Esophagus squamous epithelium (tissue), 5 donors: ENCODE results near the gene GNAL. TPM values are rescaled to one million over a fixed set of nuclear protein-coding genes. Genes with fewer than 3 reads are reported as not detected.

ENCODE experiments used
- DNase-seq: peaks from one replicate; lab custom pipeline; 2025; lab: John Stamatoyannopoulos, UW
- H3K27ac ChIP-seq, 4 donors: fragments of 200-600 bp; sonication (generic); one replicate each; pipeline ENCODE4 v1.5.1; 2016 to 2019; ENCODE audit warnings: mild to moderate bottlenecking in 1 of 4
- H3K27me3 ChIP-seq, 4 donors: fragments of 200-600 bp; sonication (generic); 1 replicate in 3 of 4; 2 replicates in 1 of 4; pipeline versions ENCODE4 v1.5.1 to v1.6.0; 2017 to 2021; ENCODE audit warnings: antibody characterized with exemption in 1 of 4
- H3K36me3 ChIP-seq, 3 donors: fragments of 200-600 bp; sonication (generic); one replicate each; pipeline ENCODE4 v1.5.1; 2016 to 2019
- H3K4me1 ChIP-seq, 3 donors: fragments of 200-600 bp; sonication (generic); one replicate each; pipeline ENCODE4 v1.5.1; 2017 to 2019
- H3K4me3 ChIP-seq, 4 donors: fragments of 200-600 bp; sonication (generic); 1 replicate in 3 of 4; 2 replicates in 1 of 4; pipeline ENCODE4 v1.5.1; 2016 to 2019; ENCODE audit warnings: mild to moderate bottlenecking in 2 of 4, moderate library complexity in 1 of 4
- H3K9me3 ChIP-seq, 3 donors: fragments of 200-600 bp; sonication (generic); one replicate each; pipeline ENCODE4 v1.5.1; 2016 to 2019
- CTCF ChIP-seq, 6 experiments: fragments of 450-650 bp in 4 of 6; fragments of 200-600 bp in 2 of 6; sonication (generic) in 2 of 6; IDR thresholded peaks; one replicate each; pipeline ENCODE4 v1.5.1; 2016 to 2019; ENCODE audit warnings: antibody characterized with exemption in 6 of 6, mild to moderate bottlenecking in 4 of 6, moderate library complexity in 4 of 6
- POLR2A ChIP-seq, 4 donors: fragments of 450-650 bp; IDR thresholded peaks; one replicate each; pipeline ENCODE4 v1.6.1; 2017; ENCODE audit warnings: antibody characterized with exemption in 4 of 4, mild to moderate bottlenecking in 4 of 4, moderate library complexity in 3 of 4
- WGBS, 2 donors: methylation state at CpG; one replicate each; pipeline ENCODE4 v1.1.5; 2018; 5-methylcytosine and 5-hydroxymethylcytosine counted together
- intact Hi-C: fragments of 100-400 bp; cut with DNase I; formaldehyde crosslinking; loops from one replicate; pipeline ENCODE4 v1.15.0; 2022
- total RNA-seq, 4 donors: library from RNA; depleted of rRNA; stranded (reverse); fragments of >200 nt; gene quantifications; one replicate each; pipeline ENCODE4 v1.1.0, GENCODE V29; 2016
- donor health status: DM: yes; HTN: yes; CAD: no.

Gene GNAL
- total RNA-seq, 4 donors from 2014 or later, result 2.4 to 23.4 (median 7.0) TPM

- Histone ChIP-seq H3K36me3 (no peaks in the 10 kb centered on the region), H3K27ac (no peak overlapping the region), H3K27me3 (no peaks in the 10 kb centered on the region), H3K4me1 (no peaks in the 10 kb centered on the region), H3K9me3 (no peaks in the 10 kb centered on the region), H3K4me3 (no peak overlapping the region)
- intact Hi-C loops, result no loop called here
- DNase-seq, result no peak
- WGBS, 2 donors, result 89 to 90% methylated on average over 11 of the region's 11 CpGs
- TF ChIP-seq CTCF (IDR thresholded peaks at IDR 0.05), result no peak
- TF ChIP-seq POLR2A (IDR thresholded peaks at IDR 0.05), result no peak
These were observed 121.9 kb downstream of the GNAL start for GRCh38 chr18:11811009-11811408.

DNA sequence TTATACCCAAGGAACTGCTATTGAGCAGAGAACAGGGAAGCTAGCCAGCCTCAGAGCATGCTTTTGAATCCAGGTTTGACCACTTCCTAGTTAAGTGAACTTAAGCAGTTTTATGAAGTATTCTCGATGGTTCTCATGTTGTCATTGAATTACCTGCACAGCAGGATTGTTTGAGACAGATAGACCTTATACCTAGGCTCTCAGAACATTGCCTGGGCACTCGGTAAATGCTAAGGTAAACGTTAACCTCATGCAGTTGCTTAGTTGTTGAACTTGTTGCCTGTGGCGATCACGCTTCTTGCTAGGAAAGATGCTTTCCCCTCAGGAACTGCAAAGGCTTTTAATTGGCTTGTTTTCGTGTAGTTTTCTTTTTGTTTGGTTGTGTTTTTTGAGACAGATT, 128.2 kb downstream of the GNAL start:
- H3K4me3 ChIP-seq, result no peak overlapping the region
- H3K36me3 ChIP-seq, result no peaks in the 10 kb centered on the region
- TF ChIP-seq CTCF (IDR thresholded peaks at IDR 0.05), result no peak
- no peak for TF ChIP-seq POLR2A (IDR thresholded peaks at IDR 0.05)
- H3K27me3 ChIP-seq, result no peaks in the 10 kb centered on the region
- DNase-seq, result no peak
- no peak overlapping the region for H3K27ac ChIP-seq
- 65 to 73% methylated on average over 6 of the region's 6 CpGs for WGBS, 2 donors
- intact Hi-C loops, result no loop called here
- H3K4me1 ChIP-seq, result no peaks in the 10 kb centered on the region
- H3K9me3 ChIP-seq, result no peaks in the 10 kb centered on the region

DNA sequence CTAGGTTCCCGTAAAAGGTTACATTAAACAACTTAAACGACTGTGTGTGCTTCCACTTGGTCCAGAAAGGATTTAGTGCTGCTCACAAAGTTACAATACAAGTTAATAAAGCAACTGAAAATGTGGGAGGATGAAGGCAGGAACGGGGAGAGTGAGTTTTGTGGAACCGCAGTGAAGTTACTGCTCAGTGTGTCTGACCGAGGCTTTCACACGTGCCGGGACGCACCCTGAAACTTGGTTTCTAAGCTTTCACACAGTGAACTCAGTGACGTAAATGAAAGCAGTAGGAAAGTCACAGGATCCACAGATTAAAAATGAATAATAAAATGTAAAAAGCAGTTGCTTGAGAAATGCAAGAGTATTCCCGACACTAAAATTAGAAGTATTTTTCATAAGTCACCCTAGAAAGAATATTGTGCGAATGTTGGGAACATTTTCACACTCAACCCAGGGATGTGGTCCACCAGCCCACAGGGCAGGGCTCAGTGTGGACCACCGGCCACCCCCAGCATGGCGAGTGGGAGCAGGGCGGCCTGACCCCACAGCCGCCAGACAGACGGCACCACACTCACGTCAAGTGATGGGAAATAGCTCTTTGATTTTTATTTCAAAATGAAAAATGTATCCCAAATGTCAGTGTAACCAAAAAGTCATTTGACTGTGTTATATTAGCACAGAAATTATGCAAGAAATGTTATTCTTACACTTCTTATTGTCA, 129.6 kb downstream of the GNAL start:
- WGBS, 2 donors, result 79 to 82% methylated on average over 17 of the region's 17 CpGs
- no peak for DNase-seq

GRCh38 chr18:11819938-11820337, 130.9 kb downstream of the GNAL start:
- DNase-seq, result no peak
- Histone ChIP-seq H3K9me3 (no peaks in the 10 kb centered on the region), H3K27me3 (no peaks in the 10 kb centered on the region), H3K36me3 (no peaks in the 10 kb centered on the region), H3K4me1 (no peaks in the 10 kb centered on the region), H3K4me3 (no peak overlapping the region), H3K27ac (no peak overlapping the region)
- 86 to 90% methylated on average over 2 of the region's 2 CpGs for WGBS, 2 donors
- intact Hi-C loops, result no loop called here
- TF ChIP-seq CTCF (IDR thresholded peaks at IDR 0.05) (no peak), POLR2A (IDR thresholded peaks at IDR 0.05) (no peak)

More for the DNA sequence above, 129.6 kb downstream of the GNAL start:
- Histone ChIP-seq H3K9me3 (no peaks in the 10 kb centered on the region), H3K36me3 (no peaks in the 10 kb centered on the region), H3K27me3 (no peaks in the 10 kb centered on the region), H3K4me3 (no peak overlapping the region), H3K4me1 (no peaks in the 10 kb centered on the region), H3K27ac (no peak overlapping the region)
- TF ChIP-seq POLR2A (IDR thresholded peaks at IDR 0.05), result no peak
- TF ChIP-seq CTCF (IDR thresholded peaks at IDR 0.05), result no peak
- intact Hi-C loops, result no loop called here

- Histone ChIP-seq H3K4me1 (no peaks in the 10 kb centered on the region), H3K27ac (no peak overlapping the region), H3K27me3 (no peaks in the 10 kb centered on the region), H3K36me3 (no peaks in the 10 kb centered on the region), H3K4me3 (no peak overlapping the region), H3K9me3 (no peaks in the 10 kb centered on the region)
- WGBS, 2 donors, result 50 to 66% methylated on average over 2 of the region's 2 CpGs
- no peak for DNase-seq
- intact Hi-C loops, result no loop called here
- TF ChIP-seq CTCF (IDR thresholded peaks at IDR 0.05), result no peak
- no peak for TF ChIP-seq POLR2A (IDR thresholded peaks at IDR 0.05)
These were observed 131.6 kb downstream of the GNAL start for GRCh38 chr18:11820697-11821096.
